Tibial artery (tissue), 4 donors: ENCODE data around the gene ZFP36.

Experiments used
- DNase-seq, 2 donors: peaks; one replicate each; pipeline ENCODE4 v3.0.0-alpha.2; 2019
- H3K27ac ChIP-seq, 2 donors: fragments of 200-600 bp; sonication (generic) in 1 of 2; 1 replicate in 1 of 2; 2 replicates in 1 of 2; pipeline ENCODE4 v1.5.1; 2018 to 2019; ENCODE audit warnings: mild to moderate bottlenecking in 1 of 2
- H3K27me3 ChIP-seq, 2 donors: fragments of 200-600 bp; sonication (generic) in 1 of 2; one replicate each; pipeline versions ENCODE4 v1.5.1 to v1.6.0; 2016 to 2019
- H3K36me3 ChIP-seq, 3 donors: fragments of 200-600 bp; sonication (generic) in 2 of 3; one replicate each; pipeline ENCODE4 v1.5.1; 2016 to 2019; ENCODE audit warnings: mild to moderate bottlenecking in 2 of 3
- H3K4me1 ChIP-seq, 4 donors: fragments of 200-600 bp; sonication (generic) in 2 of 4; 1 replicate in 3 of 4; 2 replicates in 1 of 4; pipeline ENCODE4 v1.5.1; 2016 to 2019
- H3K4me3 ChIP-seq, 2 donors: fragments of 200-600 bp; sonication (generic) in 1 of 2; 1 replicate in 1 of 2; 2 replicates in 1 of 2; pipeline ENCODE4 v1.5.1; 2018 to 2019; ENCODE audit warnings: mild to moderate bottlenecking in 2 of 2
- H3K9me3 ChIP-seq, 3 donors: fragments of 200-600 bp; sonication (generic) in 1 of 3; one replicate each; pipeline ENCODE4 v1.5.1; 2016 to 2019
- intact Hi-C: fragments of 100-400 bp; cut with DNase I; formaldehyde crosslinking; loops from one replicate; pipeline ENCODE4 v1.15.0; 2023; ENCODE audit warnings: low total_unique reads
- TF ChIP-seq, protein P1 (sequence below), 2 experiments: fragments of 200-600 bp in 1 of 2; fragments of 450-650 bp in 1 of 2; IDR thresholded peaks; one replicate each; pipeline ENCODE4 v1.5.1; 2017 to 2019; ENCODE audit warnings: antibody characterized with exemption in 2 of 2, mild to moderate bottlenecking in 1 of 2, moderate library complexity in 1 of 2

ZFP36 gene

DNA sequence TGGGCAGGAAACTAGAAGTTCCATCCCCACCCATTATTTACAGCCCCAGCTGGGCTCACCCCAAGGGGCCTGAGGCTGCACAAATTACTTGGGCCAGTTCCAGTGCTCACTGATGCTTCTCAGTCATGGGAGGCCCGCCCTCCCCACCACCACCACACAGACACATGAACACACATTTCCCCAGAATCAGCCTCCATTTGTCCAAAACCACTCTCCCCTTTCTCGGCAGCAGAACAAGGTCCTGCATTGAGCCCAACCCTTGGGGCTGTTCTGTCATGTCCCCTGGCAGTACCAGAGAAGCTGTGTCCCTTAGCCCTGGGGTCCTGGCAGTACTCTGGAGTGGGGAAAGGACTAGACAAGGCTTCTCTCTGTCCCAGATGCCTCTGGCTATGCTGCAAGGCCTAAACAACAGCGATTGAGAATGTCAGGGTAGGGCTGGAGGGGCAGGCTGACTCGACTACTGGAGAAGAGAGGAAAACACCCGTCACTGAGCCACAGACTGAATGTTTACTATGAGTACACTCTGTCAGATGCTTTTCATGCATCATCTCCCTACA, 42.7 kb upstream of the ZFP36 start:
- TF ChIP-seq, protein P1, sequence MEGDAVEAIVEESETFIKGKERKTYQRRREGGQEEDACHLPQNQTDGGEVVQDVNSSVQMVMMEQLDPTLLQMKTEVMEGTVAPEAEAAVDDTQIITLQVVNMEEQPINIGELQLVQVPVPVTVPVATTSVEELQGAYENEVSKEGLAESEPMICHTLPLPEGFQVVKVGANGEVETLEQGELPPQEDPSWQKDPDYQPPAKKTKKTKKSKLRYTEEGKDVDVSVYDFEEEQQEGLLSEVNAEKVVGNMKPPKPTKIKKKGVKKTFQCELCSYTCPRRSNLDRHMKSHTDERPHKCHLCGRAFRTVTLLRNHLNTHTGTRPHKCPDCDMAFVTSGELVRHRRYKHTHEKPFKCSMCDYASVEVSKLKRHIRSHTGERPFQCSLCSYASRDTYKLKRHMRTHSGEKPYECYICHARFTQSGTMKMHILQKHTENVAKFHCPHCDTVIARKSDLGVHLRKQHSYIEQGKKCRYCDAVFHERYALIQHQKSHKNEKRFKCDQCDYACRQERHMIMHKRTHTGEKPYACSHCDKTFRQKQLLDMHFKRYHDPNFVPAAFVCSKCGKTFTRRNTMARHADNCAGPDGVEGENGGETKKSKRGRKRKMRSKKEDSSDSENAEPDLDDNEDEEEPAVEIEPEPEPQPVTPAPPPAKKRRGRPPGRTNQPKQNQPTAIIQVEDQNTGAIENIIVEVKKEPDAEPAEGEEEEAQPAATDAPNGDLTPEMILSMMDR (IDR thresholded peaks at IDR 0.05), result no peak
- Histone ChIP-seq H3K4me3 (no peak overlapping the region), H3K4me1 (peaks cover 0 to 17% (median 12%) of the 10 kb centered on the region in 4 donors), H3K27ac (peak overlapping the region; percentile 31 to 51), H3K36me3 (peaks cover 24 to 95% (median 37%) of the 10 kb centered on the region in 3 donors), H3K9me3 (no peaks in the 10 kb centered on the region), H3K27me3 (no peaks in the 10 kb centered on the region)
- DNase-seq, result peak in 1 of 2 donors; percentile 58
- intact Hi-C loops, result no loop called here

DNA sequence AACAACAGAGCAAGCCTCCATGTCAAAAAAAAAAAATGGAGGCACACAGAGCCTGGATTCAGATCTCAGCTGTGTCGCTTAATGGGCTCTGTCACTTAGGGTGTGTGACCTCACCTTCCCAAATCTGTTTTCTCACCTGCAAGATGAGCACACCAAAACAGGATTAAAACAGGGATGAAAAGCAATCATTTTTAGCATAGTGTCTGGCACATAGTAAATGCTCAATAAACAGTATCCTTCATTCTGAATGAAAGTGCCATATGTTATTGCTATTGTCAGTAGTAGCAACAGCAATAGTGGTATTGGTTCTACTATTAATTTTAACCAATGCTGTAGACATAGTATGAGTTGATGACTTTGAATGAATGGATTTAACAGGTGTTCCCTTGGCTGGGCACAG, 41.1 kb upstream of the ZFP36 start:
- Histone ChIP-seq H3K27ac (no peak overlapping the region), H3K4me1 (peaks cover 0 to 17% (median 12%) of the 10 kb centered on the region in 4 donors), H3K27me3 (no peaks in the 10 kb centered on the region), H3K36me3 (peaks cover 18 to 95% (median 38%) of the 10 kb centered on the region in 3 donors), H3K4me3 (no peak overlapping the region), H3K9me3 (no peaks in the 10 kb centered on the region)
- TF ChIP-seq, protein P1 (IDR thresholded peaks at IDR 0.05), result no peak
- intact Hi-C loops, result no loop called here
- DNase-seq, result no peak

DNA sequence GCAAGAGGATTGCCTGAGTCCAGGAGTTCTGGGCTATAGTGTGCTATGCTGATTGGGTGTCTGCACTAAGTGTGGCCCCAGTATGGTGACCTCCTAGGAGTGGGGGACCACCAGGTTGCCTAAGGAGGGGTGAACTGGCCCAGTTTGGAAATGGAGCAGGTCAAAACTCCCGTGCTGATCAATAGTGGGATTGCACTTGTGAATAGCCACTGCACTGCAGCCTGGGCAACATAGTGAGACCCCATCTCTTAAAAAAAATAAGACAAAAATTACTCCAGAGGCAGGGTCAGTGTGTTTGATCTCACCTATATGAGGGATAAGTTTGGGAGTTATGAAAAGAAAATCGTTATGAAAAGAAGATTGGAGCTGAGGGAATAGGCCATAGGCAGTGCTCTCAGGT, 37.4 kb upstream of the ZFP36 start:
- no peak overlapping the region for H3K27ac ChIP-seq
- H3K4me3 ChIP-seq, result no peak overlapping the region
- intact Hi-C loops, result no loop called here
- peaks cover 8 to 31% (median 22%) of the 10 kb centered on the region in 4 donors for H3K4me1 ChIP-seq
- TF ChIP-seq, protein P1 (IDR thresholded peaks at IDR 0.05), result no peak
- no peaks in the 10 kb centered on the region for H3K9me3 ChIP-seq
- no peak for DNase-seq
- no peaks in the 10 kb centered on the region for H3K27me3 ChIP-seq
- H3K36me3 ChIP-seq, result peaks cover 20 to 70% (median 32%) of the 10 kb centered on the region in 3 donors

DNA sequence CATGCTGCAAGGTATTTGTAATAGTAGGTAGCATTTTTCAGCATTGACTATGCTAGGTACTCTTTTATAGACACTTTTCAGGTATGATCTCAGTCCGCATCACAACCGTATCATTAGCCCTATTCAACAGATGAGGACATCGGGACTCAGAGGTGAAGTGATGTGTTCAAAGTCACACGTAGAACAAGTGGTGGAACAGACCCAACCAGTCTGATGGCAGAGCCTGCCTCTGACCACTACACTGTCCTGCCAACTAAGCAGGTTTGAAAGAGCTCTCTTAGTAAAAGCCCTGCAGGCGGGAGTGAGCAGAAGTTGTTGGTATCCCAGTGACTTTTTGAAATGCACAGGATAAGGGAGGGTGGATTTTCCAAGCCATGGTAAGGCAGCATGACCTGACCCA, 35.9 kb upstream of the ZFP36 start:
- peaks cover 24 to 62% (median 37%) of the 10 kb centered on the region in 3 donors for H3K36me3 ChIP-seq
- intact Hi-C loops, result no loop called here
- H3K4me1 ChIP-seq, result peaks cover 8 to 32% (median 22%) of the 10 kb centered on the region in 4 donors
- peak overlapping the region in 1 of 2 donors; percentile 96 for H3K27ac ChIP-seq
- DNase-seq, result peak in 1 of 2 donors; percentile 16
- H3K4me3 ChIP-seq, result no peak overlapping the region
- H3K27me3 ChIP-seq, result no peaks in the 10 kb centered on the region
- no peaks in the 10 kb centered on the region for H3K9me3 ChIP-seq
- TF ChIP-seq, protein P1 (IDR thresholded peaks at IDR 0.05), result no peak

DNA sequence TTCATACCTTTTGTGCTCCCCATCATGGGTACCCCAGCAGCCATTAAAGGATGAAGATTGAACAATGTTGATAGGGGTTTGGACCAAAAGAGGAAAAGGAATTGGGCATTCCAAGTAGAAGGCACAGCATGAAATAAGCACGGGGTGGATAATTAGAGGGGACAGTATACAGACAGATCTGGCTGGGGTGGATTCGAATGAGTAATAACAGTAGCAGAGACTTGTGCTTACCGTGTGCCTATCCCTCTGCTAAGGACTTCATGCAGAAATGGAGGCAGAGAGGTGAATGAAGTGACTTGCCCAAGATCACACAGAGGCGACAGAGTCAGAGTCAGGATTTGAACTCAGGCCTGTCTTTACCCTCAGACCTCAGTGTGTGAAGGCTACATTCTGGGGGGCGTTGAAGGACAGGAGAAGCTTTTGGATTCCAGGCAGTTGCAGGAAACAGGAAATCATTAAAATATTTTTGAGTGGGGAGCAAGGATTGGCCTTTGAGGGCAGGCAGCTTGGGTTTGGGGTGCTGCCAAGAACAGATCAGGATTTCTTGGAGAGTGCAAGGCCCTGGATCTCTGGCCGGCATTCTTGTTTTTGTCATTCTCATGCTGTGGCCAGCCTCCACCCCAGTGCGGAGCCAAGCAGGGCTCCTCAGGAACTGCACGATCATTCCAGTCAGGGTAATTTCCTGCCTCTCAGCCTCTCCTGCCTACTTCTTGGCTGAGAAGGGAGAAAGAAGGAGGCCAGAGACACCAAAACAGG, 34.4 kb upstream of the ZFP36 start:
- Histone ChIP-seq H3K9me3 (no peaks in the 10 kb centered on the region), H3K36me3 (peaks cover 33 to 63% (median 42%) of the 10 kb centered on the region in 3 donors), H3K27me3 (no peaks in the 10 kb centered on the region), H3K4me1 (peaks cover 8 to 32% (median 22%) of the 10 kb centered on the region in 4 donors), H3K4me3 (no peak overlapping the region), H3K27ac (peak overlapping the region; percentile 93 to 96)
- intact Hi-C loops, result no loop called here
- TF ChIP-seq, protein P1 (IDR thresholded peaks at IDR 0.05), result no peak
- DNase-seq, result peak; percentile 90 to 93
